Stimulated activated CD8-positive, alpha-beta memory T cell treated with anti-CD3 and anti-CD28 coated beads, Interleukin-4, amount 100 ng/mL, for 24 hours (primary cell): Measurements from ENCODE around the gene GPR62.

Experiments
- DNase-seq: peaks from one replicate; pipeline ENCODE4 v3.0.0-alpha.2; 2020; ENCODE audit warnings: low read depth

Gene GPR62

DNA sequence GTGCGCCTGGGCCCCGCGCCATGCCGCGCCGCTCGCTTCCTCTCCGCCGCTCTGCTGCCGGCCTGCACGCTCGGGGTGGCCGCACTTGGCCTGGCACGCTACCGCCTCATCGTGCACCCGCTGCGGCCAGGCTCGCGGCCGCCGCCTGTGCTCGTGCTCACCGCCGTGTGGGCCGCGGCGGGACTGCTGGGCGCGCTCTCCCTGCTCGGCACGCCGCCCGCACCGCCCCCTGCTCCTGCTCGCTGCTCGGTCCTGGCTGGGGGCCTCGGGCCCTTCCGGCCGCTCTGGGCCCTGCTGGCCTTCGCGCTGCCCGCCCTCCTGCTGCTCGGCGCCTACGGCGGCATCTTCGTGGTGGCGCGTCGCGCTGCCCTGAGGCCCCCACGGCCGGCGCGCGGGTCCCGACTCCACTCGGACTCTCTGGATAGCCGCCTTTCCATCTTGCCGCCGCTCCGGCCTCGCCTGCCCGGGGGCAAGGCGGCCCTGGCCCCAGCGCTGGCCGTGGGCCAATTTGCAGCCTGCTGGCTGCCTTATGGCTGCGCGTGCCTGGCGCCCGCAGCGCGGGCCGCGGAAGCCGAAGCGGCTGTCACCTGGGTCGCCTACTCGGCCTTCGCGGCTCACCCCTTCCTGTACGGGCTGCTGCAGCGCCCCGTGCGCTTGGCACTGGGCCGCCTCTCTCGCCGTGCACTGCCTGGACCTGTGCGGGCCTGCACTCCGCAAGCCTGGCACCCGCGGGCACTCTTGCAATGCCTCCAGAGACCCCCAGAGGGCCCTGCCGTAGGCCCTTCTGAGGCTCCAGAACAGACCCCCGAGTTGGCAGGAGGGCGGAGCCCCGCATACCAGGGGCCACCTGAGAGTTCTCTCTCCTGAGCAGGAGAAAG, 951 bp downstream of the GPR62 start:
- DNase-seq = no peak

GRCh38 chr3:51957520-51958205, 2.5 kb downstream of the GPR62 start:
- no peak for DNase-seq

DNA sequence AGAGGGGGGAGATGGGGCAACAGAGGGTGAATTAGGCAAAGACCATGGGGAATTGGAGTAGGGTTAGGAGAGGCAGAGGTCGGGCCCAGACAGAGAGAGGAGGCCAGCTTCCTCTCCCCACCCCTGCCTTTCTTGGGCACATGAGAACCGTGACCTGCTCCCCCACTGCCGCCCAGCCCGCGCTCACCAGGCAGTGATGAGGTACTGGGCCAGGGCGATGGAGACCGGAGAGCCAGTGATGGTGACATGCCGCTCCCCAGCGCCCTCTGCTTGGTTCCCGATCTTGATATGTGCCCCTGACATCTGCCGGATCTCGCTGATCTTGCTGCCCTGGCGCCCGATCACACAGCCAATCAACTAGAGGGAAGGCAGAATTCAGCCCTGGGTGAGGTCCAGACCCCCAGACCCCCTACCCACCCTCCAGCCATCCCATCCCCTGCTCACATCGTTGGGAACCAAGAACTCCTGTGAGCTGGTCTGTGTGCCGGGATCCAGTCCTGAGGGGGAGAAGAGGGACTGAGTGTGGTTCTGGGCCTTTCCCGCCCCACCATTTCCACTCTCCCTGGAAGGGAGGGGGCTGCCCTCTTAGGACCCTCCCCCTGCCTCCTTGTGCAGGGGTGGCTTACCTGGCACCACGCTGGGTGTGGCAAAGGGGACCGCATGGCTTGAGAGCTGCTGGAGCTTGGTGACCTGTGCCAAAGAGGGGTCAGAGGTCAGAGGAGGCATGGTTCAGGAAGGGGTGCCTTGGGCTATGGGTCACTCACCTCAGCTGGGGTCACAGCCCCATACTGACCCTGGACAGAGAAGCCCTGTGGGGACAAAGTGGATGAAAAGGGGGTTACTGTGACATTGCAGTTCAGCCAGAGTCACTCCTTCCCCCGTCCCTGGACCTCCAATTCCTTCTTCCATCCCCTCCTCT, 3.7 kb downstream of the GPR62 start:
- DNase-seq = no peak

- DNase-seq = no peak
Measured at GRCh38 chr3:51959651-51960050, 4.5 kb downstream of the GPR62 start.

GRCh38 chr3:51960386-51960785, 5.2 kb downstream of the GPR62 start:
- DNase-seq = no peak

GRCh38 chr3:51961011-51961410, 5.8 kb downstream of the GPR62 start:
- DNase-seq = no peak

DNA sequence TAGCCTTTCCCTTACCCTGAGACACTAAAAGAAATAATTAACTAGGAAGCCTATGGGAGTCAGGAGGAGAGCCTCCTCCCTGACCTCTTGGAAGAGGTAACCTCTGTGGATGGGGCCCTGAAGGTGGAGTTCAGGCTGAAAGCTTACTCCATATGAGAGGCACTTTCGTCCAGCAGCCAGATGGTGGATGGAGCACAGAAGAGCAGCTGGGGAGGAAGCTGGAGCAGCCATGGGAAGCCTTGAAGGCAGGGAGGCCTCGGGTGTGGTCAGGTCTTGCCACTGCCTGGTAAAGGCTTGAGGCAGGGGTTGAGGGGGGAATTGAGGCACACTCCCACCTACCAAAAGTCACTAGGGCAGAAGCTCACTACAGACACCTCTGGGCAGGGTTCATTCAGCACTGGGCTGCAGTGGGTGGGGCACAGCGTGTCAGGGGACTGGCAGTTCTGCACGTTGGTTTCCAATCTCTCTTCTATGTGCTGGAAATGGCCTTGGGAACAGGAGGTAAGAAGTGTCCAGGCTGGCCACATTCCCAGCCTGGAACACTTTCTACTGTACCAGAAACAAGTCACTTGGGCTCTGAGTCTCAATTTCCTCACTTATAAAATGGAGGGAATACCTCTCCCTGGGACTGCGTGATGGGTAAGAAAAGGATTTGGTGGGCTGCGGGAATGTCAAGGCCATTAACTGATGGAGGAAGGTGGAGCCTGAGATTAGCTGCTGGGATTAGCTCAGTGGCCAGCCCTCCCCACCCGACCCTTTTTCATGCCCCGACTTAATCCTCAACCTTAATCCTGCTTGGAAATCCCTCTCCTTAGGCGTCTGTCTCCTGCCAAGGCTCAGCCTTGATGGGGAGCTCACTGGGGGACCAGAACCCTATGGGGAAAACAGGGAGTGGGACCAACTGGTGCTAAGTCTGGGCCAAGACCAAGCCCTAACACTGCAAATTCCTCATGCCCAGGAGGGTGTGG, 6.7 kb downstream of the GPR62 start:
- DNase-seq = no peak

DNA sequence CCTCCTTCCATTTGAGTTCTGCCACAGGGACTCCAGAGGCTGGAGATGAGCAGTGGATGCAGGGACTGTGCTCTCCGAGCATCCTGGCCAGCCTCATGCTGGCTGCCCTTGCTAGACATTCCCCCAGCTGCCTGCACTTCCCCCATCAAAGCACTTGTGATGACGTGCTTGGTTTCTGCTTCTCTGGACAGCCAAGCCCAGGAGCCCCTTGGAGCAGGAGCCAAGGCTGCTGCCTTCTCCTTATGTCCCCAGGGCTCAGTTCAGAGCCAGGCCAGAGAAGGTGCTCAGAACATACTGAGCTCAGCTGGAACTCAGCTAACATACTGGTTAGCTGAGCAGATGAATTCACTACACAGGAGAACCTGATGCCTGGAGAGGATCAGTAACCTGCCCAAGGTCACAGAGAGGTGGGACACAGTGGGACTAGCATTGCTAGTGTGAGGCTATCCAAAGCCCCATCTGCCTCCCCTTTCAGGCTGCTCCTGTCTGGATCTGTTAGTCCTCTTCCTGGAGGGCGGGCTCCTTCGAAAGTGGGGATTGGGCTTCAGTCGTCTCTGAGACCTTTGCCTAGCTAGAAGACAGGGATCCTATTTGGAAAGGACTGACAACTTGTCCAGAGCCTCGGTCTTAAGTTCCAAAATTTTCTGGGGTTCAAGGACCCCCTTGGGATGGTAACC, 7.8 kb downstream of the GPR62 start:
- no peak for DNase-seq

DNA sequence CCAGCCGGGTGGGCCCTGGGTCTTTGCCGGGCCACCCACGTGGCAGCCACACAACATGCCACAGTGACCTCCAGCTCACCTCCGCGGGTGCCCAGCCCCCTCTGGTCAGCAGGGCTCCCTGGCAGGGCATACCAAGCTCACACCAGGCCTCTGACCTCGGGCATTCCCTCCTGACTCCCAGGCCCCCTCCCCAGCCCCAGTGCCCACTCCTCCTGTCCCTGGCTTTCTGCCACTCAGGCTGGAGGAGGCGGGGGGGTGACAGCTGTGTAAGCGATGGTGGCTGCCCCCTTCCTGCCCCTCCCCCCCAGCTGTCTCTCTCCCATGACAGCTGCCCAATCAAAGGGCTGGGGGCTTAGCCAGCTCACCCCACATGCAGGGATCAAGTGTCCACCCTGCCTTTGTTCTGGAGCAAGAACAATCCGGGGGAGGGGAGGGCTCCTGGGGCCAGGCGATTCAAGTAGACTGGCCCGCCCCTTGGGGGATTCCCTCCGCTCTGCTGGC, 8.8 kb downstream of the GPR62 start:
- DNase-seq = no peak

GRCh38 chr3:51964521-51964920, 9.3 kb downstream of the GPR62 start:
- DNase-seq = no peak

- DNase-seq = no peak
Measured at GRCh38 chr3:51966016-51966415, 10.8 kb downstream of the GPR62 start.

DNA sequence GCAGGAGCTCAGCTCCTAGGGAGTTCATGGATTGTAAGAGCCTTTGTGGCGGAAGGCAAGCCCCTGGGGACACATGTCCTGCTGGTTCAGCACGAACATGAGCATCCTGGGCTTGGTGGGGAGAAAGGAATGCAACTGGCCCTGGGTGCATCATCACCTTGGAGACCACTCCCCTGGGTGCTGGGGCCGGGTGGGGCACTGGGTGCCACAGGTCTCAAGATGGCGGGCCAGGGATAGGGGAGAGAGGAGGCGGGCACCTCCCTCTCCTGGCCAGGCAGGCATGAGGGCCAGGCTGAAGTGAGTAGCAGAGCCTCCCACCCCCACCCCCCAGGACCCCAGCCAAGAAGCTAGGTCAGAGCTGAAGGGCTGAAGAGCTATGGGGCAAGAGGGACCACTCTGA, 11.3 kb downstream of the GPR62 start:
- no peak for DNase-seq

- DNase-seq = no peak
Measured at GRCh38 chr3:51966922-51967383, 11.8 kb downstream of the GPR62 start.

GRCh38 chr3:51967384-51968169, 12.4 kb downstream of the GPR62 start, which contains the start of gene PCBP4:
Gene PCBP4, minus strand, starts transcription at chr3:51967454. Its CDS starts 6,214 bp downstream, at chr3:51961240.
- DNase-seq = no peak

- DNase-seq = no peak
Measured at GRCh38 chr3:51968170-51968775, 13.1 kb downstream of the GPR62 start.

- no peak for DNase-seq
Measured at GRCh38 chr3:51968883-51969678, 13.9 kb downstream of the GPR62 start.

GRCh38 chr3:51969841-51970240, 14.7 kb downstream of the GPR62 start:
- DNase-seq = no peak
